GM11168 (cell line): Measurements from ENCODE around the gene ISL2.

Experiments
- in situ Hi-C: fragments of 300-500 bp; cut with MboI; formaldehyde crosslinking; loops from one replicate; pipeline ENCODE4 v1.12.0; 2022; ENCODE audit warnings: low sequenced_read_pairs; ENCODE audit not compliant: unreplicated experiment

Gene ISL2

DNA sequence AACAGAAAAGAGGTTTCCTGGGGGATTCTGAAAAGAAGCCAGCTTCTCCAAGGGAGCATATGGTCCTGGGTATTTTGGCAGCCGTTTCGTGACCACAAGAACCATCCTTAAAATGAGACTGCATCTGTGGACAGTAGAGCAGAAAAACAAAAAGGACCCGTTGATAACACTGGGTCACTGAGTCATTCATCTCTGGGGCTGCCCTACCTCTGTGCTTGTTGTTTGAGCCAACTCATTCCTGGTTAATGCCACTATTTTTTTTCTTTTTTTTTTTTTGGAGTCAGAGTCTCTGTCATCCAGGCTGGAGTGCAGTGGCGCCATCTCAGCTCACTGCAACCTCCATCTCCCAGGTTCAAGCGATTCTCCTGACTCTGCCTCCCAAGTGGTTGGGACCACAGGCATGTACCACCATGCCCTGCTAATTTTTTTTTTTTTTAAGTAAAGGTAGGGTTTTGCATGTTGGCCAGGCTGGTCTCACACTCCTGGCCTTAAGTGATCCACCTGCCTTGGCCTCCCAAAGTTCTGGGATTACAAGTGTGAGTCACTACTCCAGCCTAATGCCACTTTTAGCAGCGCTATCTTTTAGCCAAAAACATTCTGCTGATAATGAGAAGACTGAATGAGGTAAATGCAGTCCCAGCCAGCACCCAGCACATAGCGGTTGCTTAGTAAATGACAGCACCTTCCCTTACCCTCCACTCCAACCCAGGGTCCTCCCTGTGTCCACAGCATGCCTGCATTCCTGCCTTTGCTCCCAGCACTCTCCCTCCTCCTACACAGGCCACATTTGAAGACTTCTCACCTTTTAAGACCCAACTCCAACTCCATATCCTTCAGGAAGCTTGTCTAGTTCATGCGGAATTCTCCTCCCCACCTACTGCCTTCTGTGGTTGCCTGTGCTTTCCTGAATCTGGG lies 9.1 kb upstream of the ISL2 start:
- in situ Hi-C loops = no loop called here

DNA sequence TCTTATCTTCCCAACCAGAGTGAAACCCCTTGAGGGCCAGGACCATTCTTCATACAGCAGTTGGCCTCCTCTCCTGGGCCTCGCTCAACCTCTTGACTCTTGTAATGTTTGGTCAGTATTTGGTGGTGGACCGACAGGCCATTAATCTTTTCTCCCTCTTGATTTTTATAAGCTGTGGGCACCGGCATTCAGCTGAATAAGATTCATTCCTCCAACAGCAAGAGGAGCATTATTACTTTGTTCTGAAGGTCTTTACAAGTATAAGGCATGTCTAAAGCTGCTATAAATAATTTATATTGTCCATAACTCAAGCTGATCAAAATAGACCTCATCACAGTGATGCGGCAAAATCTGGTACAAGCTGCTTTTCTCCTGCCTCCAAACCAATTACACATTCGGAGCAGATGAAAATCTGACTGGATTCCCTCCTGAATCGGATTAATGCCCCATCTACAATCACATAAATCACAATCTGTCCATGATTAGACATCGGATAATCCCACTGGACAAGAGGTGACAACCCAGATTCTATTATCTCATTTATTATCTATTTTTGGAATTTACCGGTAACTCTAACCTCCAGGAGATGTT lies 8.4 kb upstream of the ISL2 start:
- in situ Hi-C loops = no loop called here

GRCh38 chr15:76328958-76329357 lies 7.6 kb upstream of the ISL2 start:
- in situ Hi-C loops = no loop called here

DNA sequence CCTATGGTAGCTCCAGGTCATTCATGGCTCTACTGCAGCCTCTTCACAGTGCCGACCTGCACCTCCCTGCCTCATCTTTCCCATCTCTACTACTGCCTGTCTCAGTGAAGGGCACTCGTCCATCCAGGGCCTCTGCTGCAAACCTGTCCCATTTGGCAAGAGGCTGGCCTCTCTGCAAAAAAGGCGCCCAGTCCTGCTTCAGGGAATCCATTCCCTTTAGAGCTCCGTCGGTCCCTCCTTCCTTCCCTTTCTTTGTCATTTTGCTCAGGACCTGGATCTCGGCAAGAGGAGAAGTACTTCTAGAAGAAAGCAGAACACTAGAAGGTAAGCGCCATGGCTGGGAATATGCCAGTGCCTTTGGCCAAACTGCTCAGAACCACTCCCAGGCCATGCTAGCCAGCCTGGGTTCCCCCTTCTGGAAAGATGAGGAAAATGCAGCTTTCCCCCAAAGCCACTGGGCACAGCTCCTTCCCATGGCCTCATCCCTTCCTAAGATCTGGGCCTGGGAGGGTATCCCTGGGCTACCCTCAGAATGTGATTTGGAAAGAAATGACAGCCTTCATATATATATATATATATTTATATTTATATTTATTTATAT lies 6.4 kb upstream of the ISL2 start:
- in situ Hi-C loops = no loop called here

DNA sequence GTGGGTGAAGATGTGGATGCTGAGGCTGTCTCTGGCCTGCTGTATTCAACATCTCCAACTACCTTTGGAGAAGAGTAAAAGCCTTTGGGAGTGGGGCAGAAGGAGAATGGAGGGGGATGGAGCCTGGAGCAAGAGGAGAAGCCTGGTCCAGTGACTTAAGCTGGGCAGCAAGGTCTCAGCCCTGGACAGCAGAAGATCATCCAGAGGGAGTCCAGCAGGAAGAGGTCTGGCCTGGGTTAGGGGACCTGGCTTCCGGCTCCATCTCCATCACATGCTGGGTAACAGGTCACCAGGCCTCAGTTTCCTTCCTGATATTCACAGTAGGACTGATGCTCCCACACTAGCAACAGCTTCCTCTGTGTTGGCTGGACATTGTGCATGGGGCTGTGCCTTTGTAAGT lies 3.8 kb upstream of the ISL2 start:
- in situ Hi-C loops = no loop called here

- in situ Hi-C loops = no loop called here
These were observed 3.3 kb upstream of the ISL2 start for GRCh38 chr15:76333309-76333708.

GRCh38 chr15:76333720-76334437 lies 2.7 kb upstream of the ISL2 start:
- in situ Hi-C loops = no loop called here

DNA sequence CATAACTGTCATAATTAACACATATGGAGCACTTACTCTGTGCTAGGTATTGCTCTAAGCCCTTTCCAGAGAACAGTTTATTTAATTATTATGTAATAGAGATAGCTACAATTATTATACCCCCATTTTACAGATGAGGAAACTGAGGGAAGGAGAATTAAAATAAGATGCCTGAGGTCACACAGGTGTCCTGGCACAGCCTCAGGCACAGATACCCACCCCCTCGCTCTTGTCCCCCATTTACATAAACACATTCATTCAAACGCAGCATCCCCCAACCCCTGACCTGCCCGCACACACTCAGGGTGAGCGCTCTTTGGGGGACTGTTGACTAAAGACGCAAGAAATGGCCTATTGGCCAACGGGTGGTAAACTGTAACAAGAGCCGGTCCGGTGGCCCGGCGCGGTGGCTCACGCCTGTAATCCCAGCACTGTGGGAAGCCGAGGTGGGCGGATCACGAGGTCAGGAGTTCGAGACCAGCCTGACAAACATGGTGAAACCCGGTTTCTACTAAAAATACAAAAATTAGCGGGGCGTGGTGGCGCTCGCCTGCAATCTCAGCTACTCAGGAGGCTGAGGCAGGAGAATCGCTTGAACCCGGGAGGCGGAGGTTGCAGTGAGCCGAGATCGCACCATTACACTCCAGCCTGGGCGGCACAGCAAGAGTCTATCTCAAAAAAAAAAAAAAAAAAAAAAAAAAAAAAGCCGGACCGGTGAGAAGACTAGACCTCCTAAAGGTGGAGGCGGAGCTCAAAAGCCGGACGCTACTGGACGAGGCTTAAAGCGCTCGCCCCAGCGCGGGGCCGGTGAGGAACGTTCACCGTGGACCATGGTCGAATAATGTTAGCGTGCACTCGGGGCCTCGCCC lies 1.9 kb upstream of the ISL2 start:
- in situ Hi-C loops = no loop called here

DNA sequence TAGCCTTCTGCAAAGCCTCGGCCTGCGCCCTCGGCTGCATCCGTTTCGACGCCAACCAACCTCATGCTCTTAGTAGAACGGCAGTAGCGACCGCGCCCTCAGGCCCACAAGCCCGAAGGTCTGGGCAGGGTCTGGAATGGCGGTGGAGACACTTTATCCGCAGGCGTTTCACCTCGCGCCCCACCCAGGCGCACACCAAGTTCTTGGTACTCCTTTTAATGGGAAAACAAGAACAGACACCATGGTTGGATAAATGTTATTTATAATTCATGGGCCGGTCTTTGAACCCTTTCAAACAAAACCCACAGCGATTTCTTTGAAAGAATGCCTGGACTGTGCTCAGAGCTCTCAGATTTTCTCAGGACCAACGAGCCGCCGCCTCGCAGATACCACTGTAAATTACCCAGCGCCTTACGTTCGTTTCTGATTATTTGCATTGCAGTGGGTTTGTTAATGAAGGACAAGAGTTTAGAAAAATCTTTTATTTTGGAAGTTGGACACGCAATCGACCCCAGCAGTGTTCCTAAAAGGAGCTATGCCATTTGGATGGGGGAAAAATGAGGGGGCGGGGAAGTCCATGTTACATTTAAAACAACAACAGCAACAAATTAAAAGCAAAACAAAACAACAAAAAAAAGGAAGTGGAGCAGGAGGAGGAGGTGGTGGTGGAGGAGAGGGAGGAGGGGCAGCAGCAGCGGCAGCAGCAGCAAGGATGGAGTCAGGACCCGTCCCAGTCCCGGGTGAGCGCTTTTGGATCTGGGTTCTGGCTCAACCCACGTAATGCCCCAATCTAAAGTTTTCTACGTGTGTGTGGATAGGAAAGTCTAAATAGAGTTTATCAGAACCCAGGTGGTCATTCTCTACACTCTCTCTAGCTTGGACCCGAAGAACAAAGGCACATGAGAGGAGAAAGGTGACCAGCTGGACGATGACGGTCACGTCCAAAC lies 993 bp upstream of the ISL2 start:
- in situ Hi-C loops = no loop called here

DNA sequence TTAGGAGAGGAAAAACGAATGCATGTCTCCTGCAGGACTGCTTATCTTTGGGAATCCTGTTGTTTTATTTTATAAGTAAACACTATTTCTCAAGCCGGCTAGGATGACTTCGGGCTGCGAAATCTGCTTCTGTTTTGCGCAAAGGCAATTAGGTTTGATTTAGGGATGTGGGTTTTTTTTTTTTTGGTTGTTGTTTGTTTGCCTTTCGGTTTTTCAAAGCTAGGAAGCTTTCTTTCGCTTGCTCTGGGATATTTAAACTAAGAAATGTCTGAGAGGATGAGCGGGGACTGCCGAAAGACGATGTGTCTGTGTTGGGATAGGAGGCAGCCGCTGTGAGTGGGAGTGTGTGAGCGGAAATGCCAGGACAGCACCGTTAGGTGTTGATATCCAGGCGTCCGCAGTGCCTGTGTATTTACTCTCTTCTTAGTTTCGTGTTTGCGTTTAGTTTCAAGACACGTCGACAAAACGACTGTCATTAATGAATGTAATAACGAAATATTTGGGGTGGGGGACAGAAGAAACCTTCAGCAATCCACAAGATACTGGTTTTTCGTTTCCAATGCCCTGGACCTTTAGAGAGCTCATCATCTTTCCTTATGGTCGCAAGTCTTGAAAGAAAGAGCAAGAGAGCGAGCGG lies 604 bp downstream of the ISL2 start:
- in situ Hi-C loops = no loop called here

- in situ Hi-C loops = no loop called here
These were observed 1.3 kb downstream of the ISL2 start for GRCh38 chr15:76337696-76338485.

DNA sequence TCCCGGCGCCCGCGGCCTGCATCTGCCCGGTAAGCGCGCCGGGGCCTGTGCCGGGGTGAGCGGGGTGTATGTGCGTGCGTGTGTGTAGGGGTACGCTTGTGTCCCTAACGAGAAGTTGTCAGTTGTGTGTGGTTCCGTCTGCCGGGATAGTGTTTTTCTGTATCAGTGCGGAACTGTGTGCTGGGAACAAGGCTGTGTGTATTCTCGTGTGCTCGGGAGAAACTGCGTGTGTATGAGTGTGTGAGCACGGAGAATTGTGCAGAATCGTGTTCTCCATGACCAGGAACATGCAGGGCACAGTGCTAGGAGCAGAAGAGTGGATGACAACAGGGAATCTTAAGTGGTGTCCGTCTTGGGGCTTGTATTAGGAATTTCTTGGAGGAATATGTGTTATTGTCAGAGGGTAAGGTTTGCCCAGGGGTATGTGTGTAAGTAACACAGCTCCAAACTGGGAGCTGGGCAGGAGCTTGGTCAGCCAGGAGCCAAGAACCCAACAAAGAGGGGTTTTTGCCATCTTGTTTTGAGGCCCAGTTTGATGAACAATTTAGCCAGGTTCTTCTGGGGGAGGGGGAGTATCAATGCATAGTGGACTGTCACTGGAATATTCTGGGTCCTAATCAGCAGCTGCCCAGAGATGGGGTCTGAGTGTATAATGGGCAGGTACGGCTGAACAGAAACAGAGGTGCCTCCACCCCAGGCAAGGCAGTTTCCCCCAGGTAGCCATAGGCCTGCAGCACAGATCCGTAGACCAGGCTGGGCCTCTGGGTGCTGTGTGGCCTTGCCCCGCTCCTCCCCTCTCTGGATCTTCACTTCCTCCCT lies 2.1 kb downstream of the ISL2 start:
- in situ Hi-C loops = no loop called here

DNA sequence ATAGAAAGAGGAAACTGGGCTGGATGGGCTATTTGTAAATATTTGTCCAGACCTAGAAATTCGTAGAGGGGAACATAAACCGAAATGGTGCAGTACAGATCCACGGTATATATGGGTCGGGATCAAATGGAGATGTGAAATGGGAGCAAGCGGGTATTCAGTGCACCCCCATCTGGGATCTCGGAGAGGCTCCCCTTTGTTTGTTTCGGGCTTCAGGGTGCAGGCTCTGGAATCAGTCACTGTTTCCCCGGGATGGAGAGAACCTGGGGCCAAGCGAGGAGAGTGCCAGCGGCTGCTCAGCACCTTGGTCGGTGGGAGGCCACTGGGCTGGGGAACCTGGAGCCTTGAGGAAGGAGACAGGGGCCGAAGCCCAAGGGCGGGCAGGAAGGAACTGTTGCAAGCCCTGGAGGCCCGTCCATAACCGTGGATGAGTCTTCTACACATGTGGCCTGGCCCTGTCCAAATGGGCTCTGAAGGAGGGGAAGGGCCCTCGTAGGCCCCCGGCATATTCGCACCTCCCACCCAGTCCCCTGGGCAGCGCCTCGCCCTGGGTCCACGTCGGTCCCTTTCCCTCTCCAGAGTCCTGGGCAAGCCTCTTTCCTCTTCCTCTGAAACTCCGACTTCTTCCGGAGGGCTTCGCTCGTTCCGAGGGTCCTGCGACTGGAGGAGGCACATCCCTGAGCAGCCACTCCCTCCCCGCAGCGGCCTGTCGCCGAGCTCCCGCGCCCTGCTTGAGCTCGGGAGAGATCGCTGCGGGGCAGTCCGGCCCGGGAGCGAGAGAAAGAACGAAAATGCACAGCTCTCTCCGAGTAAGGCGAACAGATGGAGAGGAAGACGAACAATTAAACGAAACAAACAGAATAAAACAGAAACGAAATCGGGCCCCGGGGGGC lies 3.0 kb downstream of the ISL2 start:
- in situ Hi-C loops = no loop called here

DNA sequence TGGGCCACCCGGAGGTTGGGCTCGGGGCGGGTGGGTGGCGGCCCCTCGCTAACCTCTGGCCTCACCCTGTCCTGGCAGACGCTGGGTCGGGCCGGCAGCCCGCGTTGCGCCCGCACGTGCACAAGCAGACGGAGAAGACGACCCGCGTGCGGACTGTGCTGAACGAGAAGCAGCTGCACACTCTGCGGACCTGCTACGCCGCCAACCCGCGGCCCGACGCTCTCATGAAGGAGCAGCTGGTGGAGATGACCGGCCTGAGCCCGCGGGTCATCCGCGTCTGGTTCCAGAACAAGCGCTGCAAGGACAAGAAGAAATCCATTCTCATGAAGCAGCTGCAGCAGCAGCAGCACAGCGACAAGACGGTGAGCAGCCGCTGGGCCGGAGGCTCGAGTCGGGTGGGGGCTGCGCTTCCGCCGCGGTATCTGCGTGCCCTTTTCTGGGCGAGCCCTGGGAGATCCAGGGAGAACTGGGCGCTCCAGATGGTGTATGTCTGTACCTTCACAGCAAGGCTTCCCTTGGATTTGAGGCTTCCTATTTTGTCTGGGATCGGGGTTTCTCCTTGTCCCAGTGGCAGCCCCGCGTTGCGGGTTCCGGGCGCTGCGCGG lies 3.7 kb downstream of the ISL2 start:
- in situ Hi-C loops = no loop called here

DNA sequence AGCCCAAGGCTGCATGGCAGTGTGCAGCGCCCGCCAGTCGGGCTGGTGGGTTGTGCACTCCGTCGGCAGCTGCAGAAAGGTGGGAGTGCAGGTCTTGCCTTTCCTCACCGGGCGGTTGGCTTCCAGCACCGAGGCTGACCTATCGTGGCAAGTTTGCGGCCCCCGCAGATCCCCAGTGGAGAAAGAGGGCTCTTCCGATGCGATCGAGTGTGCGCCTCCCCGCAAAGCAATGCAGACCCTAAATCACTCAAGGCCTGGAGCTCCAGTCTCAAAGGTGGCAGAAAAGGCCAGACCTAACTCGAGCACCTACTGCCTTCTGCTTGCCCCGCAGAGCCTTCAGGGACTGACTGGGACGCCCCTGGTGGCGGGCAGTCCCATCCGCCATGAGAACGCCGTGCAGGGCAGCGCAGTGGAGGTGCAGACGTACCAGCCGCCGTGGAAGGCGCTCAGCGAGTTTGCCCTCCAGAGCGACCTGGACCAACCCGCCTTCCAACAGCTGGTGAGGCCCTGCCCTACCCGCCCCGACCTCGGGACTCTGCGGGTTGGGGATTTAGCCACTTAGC lies 4.3 kb downstream of the ISL2 start:
- in situ Hi-C loops = no loop called here
